Coronary artery (tissue), 2 donors: ENCODE results near the gene AGTRAP.
A peak's percentile ranks its signal among the peaks of the same experiment; 100 is the strongest.

Experiments used
- DNase-seq: peaks from one replicate; pipeline ENCODE4 v3.0.0-alpha.2; 2017; ENCODE audit warnings: low spot score
- H3K27ac ChIP-seq, 2 donors: fragments of 200-600 bp; sonication (generic); one replicate each; pipeline ENCODE4 v1.5.1; 2016 to 2019
- H3K4me3 ChIP-seq: fragments of 200-600 bp; sonication (generic); 2 replicates; pipeline ENCODE4 v1.5.1; 2016; ENCODE audit warnings: mild to moderate bottlenecking, moderate library complexity
- TF ChIP-seq, protein P1 (sequence below): fragments of 200-600 bp; sonication (generic); IDR thresholded peaks from one replicate; pipeline ENCODE4 v1.5.1; 2019; ENCODE audit warnings: antibody characterized with exemption

The AGTRAP gene

GRCh38 chr1:11735531-11735853 is 444 bp upstream of the AGTRAP start:
- Histone ChIP-seq H3K27ac (peak overlapping the region; percentile 81 to 93), H3K4me3 (peak overlapping the region; percentile 87)
- TF ChIP-seq, protein P1, sequence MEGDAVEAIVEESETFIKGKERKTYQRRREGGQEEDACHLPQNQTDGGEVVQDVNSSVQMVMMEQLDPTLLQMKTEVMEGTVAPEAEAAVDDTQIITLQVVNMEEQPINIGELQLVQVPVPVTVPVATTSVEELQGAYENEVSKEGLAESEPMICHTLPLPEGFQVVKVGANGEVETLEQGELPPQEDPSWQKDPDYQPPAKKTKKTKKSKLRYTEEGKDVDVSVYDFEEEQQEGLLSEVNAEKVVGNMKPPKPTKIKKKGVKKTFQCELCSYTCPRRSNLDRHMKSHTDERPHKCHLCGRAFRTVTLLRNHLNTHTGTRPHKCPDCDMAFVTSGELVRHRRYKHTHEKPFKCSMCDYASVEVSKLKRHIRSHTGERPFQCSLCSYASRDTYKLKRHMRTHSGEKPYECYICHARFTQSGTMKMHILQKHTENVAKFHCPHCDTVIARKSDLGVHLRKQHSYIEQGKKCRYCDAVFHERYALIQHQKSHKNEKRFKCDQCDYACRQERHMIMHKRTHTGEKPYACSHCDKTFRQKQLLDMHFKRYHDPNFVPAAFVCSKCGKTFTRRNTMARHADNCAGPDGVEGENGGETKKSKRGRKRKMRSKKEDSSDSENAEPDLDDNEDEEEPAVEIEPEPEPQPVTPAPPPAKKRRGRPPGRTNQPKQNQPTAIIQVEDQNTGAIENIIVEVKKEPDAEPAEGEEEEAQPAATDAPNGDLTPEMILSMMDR: no peak
- DNase-seq: no peak

DNA sequence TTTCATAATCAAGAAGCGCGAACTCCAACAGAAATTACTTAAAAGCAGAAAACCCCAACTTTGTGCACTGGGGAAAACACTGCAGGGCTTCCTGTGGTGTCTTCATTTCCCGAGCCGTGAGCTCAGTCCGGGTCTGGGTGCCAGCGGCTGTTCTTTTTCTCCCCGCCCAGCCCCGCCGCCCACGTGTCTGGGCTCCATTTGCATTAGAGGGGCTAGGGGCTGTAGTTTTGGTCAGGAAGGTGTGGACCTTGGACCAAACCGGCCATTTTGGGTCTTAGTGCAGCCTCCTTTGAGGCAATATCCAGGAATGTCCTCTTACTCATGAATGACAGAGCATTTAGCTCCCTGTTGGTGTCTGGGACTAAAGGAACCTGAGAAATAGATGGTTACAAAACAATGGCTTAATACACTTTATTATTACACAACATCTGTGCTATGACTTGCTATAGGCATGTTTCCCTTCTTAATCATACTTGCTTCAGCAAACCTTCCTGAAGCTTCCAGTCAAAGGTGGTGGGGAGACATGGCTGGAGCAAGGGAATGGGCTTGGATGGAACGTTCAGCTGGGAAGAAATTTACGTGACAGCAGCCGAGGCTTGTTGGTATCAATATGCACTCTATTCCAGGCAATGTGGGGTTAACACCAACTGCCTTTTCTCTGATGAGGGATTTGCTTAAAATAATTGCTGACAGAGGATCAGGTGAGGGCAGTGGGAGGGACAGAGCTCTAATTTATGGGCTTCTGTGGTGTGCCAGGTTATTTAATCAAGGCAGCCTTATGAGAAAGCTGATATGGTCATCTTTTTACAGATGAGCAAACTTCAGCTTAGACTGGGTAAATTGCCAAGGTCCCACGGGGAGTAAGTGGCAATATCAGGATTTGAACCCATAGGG is 1.1 kb downstream of the AGTRAP start:
- no peak for DNase-seq
- H3K27ac ChIP-seq: peak overlapping the region; percentile 81 to 93
- H3K4me3 ChIP-seq: peak overlapping the region; percentile 87
- TF ChIP-seq, protein P1: no peak

DNA sequence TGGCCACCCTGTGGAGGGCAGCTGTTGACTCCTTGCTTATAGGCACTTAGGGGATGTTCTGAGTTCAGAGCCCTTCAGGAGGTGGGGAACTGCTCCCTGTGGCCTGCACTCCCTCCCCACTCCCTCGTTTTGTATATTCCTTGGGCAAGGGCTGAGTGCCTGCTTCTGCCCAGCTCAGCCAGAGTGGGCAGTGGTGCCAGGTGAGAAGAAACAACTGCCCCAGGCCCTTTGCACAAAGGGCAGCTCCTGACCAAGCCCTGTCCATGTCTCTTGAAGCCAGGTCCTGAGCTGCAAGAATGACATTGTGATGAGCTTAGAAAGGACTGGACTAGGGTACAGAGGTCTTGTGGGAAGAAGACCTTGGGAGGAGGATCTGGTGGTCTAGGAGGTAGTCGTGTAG is 2.2 kb downstream of the AGTRAP start:
- Histone ChIP-seq H3K4me3 (no peak overlapping the region), H3K27ac (peak overlapping the region in 1 of 2 donors; percentile 93)
- no peak for DNase-seq
- TF ChIP-seq, protein P1: no peak

GRCh38 chr1:11738783-11739182 is 2.8 kb downstream of the AGTRAP start:
- TF ChIP-seq, protein P1: no peak
- Histone ChIP-seq H3K27ac (peak overlapping the region in 1 of 2 donors; percentile 93), H3K4me3 (no peak overlapping the region)
- no peak for DNase-seq

GRCh38 chr1:11740258-11741192 is 4.6 kb downstream of the AGTRAP start:
- DNase-seq: no peak
- TF ChIP-seq, protein P1: no peak
- Histone ChIP-seq H3K27ac (no peak overlapping the region), H3K4me3 (no peak overlapping the region)

DNA sequence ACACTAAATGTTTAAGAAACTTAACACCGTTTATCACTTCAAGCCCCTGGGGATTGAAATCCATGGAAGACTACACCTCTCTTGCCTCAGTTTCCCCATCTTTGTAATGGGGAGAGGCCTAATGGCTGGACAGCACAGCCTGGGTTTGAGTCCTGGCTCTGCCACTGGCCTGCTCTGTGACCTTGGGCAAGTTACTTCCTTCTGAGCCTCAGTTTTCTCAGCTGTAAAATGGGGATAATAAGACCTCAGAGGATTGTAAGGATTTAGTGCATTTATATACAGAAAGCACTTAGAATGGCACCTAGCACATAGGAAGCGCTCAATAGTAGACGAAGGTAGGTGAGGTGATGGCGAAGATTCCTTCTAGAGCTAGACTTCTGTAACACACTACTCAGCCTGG is 5.5 kb downstream of the AGTRAP start:
- no peak overlapping the region for H3K4me3 ChIP-seq
- H3K27ac ChIP-seq: no peak overlapping the region
- TF ChIP-seq, protein P1: no peak
- DNase-seq: no peak
